GM12873 (cell line): ENCODE results near the gene CDKN2B-AS1.

Source experiments
- TF ChIP-seq, protein P1 (sequence below): IDR thresholded peaks from 2 replicates; pipeline ENCODE4 v1.5.1; 2012; ENCODE audit warnings: low read depth, mild to moderate bottlenecking, moderate library complexity, low read length, control low read depth; ENCODE audit not compliant: insufficient read depth; ENCODE audit errors: missing control alignments

Gene CDKN2B-AS1

DNA sequence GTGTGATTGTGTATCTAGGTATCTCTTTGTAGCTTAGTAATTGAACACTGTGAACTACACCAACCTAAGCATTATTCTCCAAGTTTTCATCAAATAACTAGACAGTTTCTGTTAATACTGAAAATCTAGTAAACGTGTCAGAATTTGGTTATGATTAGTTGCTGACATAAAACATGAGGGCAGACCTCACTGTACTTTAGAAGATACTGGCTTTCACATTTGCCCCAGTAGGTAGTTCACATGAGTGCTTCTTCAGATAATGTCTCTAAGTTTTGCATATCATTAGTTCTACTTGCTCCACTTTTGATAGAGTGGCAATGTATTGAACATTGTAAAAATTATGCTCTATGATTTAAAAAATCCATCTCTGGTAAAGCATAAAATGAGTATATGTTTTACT lies 7.4 kb downstream of the CDKN2B-AS1 start:
- TF ChIP-seq, protein P1, sequence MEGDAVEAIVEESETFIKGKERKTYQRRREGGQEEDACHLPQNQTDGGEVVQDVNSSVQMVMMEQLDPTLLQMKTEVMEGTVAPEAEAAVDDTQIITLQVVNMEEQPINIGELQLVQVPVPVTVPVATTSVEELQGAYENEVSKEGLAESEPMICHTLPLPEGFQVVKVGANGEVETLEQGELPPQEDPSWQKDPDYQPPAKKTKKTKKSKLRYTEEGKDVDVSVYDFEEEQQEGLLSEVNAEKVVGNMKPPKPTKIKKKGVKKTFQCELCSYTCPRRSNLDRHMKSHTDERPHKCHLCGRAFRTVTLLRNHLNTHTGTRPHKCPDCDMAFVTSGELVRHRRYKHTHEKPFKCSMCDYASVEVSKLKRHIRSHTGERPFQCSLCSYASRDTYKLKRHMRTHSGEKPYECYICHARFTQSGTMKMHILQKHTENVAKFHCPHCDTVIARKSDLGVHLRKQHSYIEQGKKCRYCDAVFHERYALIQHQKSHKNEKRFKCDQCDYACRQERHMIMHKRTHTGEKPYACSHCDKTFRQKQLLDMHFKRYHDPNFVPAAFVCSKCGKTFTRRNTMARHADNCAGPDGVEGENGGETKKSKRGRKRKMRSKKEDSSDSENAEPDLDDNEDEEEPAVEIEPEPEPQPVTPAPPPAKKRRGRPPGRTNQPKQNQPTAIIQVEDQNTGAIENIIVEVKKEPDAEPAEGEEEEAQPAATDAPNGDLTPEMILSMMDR = no peak

DNA sequence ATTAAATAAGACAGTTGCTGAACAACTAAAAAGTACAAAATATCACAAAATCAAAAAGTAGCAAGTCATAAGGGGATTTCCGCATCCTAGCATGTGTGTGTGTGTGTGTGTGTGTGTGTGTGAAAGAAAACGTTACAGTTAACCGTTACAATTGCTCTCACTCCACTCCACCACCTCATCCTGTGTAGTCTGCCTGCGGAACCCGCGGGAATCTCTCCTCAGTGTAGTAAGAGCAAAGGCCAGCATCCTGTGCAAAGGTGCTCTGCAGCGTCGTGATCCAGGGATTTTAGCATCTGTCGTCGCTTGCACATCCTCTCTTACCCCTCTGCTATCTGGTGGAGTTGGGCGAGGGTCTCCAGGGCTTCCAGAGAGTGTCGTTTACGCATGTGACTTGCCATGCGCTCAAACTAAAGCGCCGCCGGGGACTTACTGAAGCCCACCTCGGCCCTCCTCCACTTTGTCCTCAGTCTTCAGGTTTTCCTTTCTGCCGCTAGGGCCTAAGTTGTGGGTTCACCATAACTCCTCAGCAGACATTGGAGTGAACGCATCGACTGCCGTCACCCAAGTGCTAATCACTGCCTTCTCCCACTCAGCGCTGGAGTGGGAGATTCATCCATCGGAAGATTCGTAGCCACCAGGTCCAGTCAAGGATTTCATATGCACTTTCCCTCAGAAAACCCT lies 10.6 kb downstream of the CDKN2B-AS1 start:
- TF ChIP-seq, protein P1 = peak; percentile 37

DNA sequence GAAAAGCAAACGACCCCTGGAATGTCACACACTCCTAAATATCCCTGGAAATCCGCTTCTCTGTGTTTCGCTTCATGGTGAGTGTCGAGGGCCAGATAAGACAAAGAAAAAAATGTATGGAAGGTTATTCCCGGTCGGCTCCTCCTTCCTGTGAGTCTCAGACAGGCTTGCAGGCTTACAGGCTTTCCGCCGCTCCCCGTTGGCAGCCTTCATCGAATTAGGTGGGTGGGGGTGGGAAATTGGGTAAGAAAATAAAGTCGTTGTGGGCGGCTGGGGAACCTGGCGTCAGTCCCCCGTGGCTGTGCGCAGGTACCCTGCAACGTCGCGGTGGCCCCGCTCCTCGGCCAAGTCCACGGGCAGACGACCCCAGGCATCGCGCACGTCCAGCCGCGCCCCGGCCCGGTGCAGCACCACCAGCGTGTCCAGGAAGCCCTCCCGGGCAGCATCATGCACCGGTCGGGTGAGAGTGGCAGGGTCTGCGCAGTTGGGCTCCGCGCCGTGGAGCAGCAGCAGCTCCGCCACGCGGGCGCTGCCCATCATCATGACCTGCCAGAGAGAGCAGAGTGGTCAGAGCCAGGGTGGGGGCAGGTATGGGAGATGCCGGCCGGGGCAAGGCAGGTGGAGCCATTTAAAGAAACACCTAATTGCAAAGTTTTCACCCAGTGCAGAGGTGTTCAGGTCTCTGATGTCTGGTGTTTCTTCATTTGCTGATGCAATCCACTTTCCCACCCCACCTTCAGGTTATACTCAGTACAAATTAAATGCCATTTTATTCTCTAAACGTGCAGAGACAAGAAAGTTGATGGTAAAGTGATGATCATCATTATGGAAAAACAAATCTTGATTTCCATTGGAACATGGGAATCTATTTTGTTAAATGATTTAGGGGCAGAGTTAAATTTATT lies 11.4 kb downstream of the CDKN2B-AS1 start:
- TF ChIP-seq, protein P1 = no peak

DNA sequence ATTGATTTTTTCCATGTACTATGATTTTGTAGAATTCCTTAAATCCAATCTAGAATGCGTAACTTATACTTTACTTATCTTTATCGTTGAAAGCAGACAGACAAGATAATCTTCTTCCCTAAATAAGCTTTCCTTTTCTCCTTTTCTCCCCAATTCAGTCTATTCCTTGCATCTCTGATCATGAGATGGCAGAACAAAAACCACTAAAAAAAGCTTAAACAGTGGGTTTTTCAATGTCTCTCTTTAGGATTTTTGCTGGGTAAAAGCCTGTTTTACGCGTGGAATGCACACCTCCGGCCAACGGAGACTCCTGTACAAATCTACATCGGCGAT lies 13.8 kb downstream of the CDKN2B-AS1 start:
- TF ChIP-seq, protein P1 = no peak

DNA sequence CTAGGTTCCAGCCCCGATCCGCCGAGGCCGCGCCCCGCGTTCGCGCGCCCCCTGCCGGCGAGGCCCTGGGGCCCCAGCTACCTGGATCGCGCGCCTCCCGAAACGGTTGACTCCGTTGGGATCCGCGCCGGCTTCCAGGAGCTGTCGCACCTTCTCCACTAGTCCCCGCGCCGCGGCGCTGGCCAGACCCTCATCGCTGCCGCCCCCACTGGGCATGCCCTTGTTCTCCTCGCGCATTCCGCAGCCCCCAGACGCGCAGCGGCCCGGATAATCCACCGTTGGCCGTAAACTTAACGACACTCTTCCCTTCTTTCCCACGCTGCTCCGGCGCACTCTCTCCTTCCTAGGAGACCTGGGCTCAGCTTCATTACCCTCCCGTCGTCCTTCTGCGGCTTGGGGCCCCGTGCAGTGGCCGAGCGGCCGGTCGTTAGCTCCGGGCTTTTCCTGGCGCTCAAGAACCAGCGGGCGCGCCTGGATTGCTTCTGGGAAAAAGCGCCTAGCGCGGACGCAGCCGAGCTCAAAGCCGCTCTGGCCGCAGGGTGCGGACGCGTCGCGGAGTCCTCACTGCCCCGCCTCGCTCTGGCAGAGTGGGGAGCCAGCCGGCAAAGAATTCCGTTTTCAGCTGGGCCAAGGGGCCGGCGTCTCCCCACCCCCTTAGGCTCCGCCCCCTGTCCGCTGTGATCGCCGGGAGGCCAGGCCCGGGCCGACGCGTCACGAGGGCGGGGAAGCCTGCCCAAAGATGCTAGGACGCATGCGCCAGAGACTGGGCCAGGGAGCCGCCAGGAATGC lies 14.3 kb downstream of the CDKN2B-AS1 start, which contains the start of gene CDKN2B:
Gene CDKN2B (minus strand): TSS at position 589 of the 789 bp plus-strand sequence. CDS start 352 bp downstream, at position 237.
- TF ChIP-seq, protein P1 = peak; percentile 93

DNA sequence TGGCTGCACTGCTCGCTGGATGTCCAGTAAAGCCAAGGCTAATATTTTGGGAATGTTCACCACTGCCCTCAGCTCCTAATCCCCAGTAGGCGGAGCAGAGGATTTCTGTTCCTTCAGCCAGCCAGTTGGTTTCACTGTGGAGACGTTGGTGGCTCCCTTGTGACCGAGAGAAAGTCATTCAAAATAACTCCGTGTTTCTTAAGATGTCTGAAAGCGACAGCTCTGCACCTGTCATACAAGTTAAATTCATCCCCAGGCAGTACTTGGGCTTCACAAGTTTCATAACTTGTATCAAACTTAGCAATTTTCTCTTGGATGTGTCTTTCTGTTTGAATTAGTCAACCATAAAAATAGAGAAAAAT lies 14.9 kb downstream of the CDKN2B-AS1 start:
- TF ChIP-seq, protein P1 = no peak
